ENCODE data around the gene SPAG5.
A peak's percentile ranks its signal among the peaks of the same experiment; 100 is the strongest.

SPAG5 gene

GRCh38 chr17:28530250-28530649 is 68.6 kb downstream of the SPAG5 start:
- H3K27ac ChIP-seq: no peak overlapping the region
- no peak for TF ChIP-seq CTCF (conservative IDR thresholded peaks at IDR 0.05)

GRCh38 chr17:28529013-28529400 is 69.8 kb downstream of the SPAG5 start:
- H3K27ac ChIP-seq: peak overlapping the region; percentile 86; the same call in 1 of the 2 replicates
- TF ChIP-seq CTCF (conservative IDR thresholded peaks at IDR 0.05): no peak

GRCh38 chr17:28528327-28529012 is 70.4 kb downstream of the SPAG5 start:
- TF ChIP-seq CTCF (conservative IDR thresholded peaks at IDR 0.05): no peak
- H3K27ac ChIP-seq: peak overlapping the region; percentile 86

- no peak for TF ChIP-seq CTCF (conservative IDR thresholded peaks at IDR 0.05)
- H3K27ac ChIP-seq: peak overlapping the region; percentile 86
Observed at GRCh38 chr17:28527859-28528258, 71.0 kb downstream of the SPAG5 start.

Measured in VCaP (cell line).